HAP-1 (cell line): ENCODE measurements around the gene TMEM35A.
"Not testable (repeated sequence)": the region's sequence is repeated elsewhere in the genome, so short reads cannot be mapped to it uniquely, and the experiment has no call there.

ENCODE experiments used
- DNase-seq, 2 experiments: peaks; one replicate each; pipeline ENCODE4 v3.0.0-alpha.2; 2016 to 2020; ENCODE audit warnings: low spot score in 2 of 2
- H3K27me3 ChIP-seq: fragments of 250-450 bp; sonication (Bioruptor Pico); 2 replicates; pipeline ENCODE4 v1.5.1; 2020; ENCODE audit warnings: low read depth, mild to moderate bottlenecking, moderate library complexity
- H3K36me3 ChIP-seq: fragments of 250-450 bp; sonication (Bioruptor Pico); replicated peaks from 2 replicates; pipeline ENCODE4 v1.5.1; 2020; ENCODE audit warnings: mild to moderate bottlenecking
- H3K4me1 ChIP-seq: fragments of 250-450 bp; sonication (Bioruptor Pico); 2 replicates; pipeline ENCODE4 v1.5.1; 2020; ENCODE audit warnings: mild to moderate bottlenecking
- H3K4me3 ChIP-seq: fragments of 250-450 bp; sonication (Bioruptor Pico); 2 replicates; pipeline ENCODE4 v1.5.1; 2020; ENCODE audit warnings: mild to moderate bottlenecking, moderate library complexity
- H3K9me3 ChIP-seq: fragments of 250-450 bp; sonication (Bioruptor Pico); 2 replicates; pipeline ENCODE4 v1.5.1; 2020; ENCODE audit warnings: mild to moderate bottlenecking, moderate library complexity
- in situ Hi-C: fragments of 300-500 bp; cut with MboI; formaldehyde crosslinking; loops from 3 replicates; pipeline ENCODE4 v1.14.3; 2020; ENCODE audit warnings: low sequenced_read_pairs, inconsistent platforms, mixed read lengths

Gene TMEM35A

GRCh38 chrX:101078716-101079598 is at the start of gene TMEM35A:
Gene TMEM35A, plus strand, starts transcription at chrX:101078879. Its CDS starts 124 bp downstream, at chrX:101079003.
- H3K4me3 ChIP-seq, result peak within 1 kb of the TSS; percentile 34
- in situ Hi-C loops, result no loop called here
- peaks cover 11% of the 10 kb centered on the region for H3K4me1 ChIP-seq
- DNase-seq, result peak; percentile 66 to 71
- no peaks in the 10 kb centered on the region for H3K36me3 ChIP-seq
- H3K27me3 ChIP-seq, result no peaks in the 10 kb centered on the region
- H3K9me3 ChIP-seq, result no peaks in the 10 kb centered on the region

- in situ Hi-C loops, result no loop called here
- Histone ChIP-seq H3K9me3 (no peaks in the 10 kb centered on the region), H3K4me3 (no peak overlapping the region), H3K4me1 (no peaks in the 10 kb centered on the region), H3K36me3 (peaks cover 45% of the 10 kb centered on the region), H3K27me3 (no peaks in the 10 kb centered on the region)
- DNase-seq, result no peak
Measured at GRCh38 chrX:101029665-101030064, 49.0 kb upstream of the TMEM35A start.

- in situ Hi-C loops, result no loop called here
- no peaks in the 10 kb centered on the region for H3K9me3 ChIP-seq
- no peak overlapping the region for H3K4me3 ChIP-seq
- no peaks in the 10 kb centered on the region for H3K27me3 ChIP-seq
- no peak for DNase-seq
- H3K4me1 ChIP-seq, result no peaks in the 10 kb centered on the region
- H3K36me3 ChIP-seq, result peaks cover 59% of the 10 kb centered on the region
Measured at GRCh38 chrX:101037231-101037630, 41.4 kb upstream of the TMEM35A start.

- H3K9me3 ChIP-seq, result no peaks in the 10 kb centered on the region
- no peak overlapping the region for H3K4me3 ChIP-seq
- no peaks in the 10 kb centered on the region for H3K27me3 ChIP-seq
- peaks cover 51% of the 10 kb centered on the region for H3K36me3 ChIP-seq
- H3K4me1 ChIP-seq, result no peaks in the 10 kb centered on the region
- no peak for DNase-seq
- in situ Hi-C loops, result no loop called here
Measured at GRCh38 chrX:101040197-101040596, 38.5 kb upstream of the TMEM35A start.

GRCh38 chrX:101051153-101051548 is 27.5 kb upstream of the TMEM35A start:
- DNase-seq, result no peak
- in situ Hi-C loops, result no loop called here
- no peaks in the 10 kb centered on the region for H3K27me3 ChIP-seq
- peak overlapping the region; percentile 55 for H3K4me3 ChIP-seq
- H3K4me1 ChIP-seq, result peaks cover 3% of the 10 kb centered on the region
- H3K9me3 ChIP-seq, result no peaks in the 10 kb centered on the region
- peaks cover 3% of the 10 kb centered on the region; the same call in 1 of the 2 replicates for H3K36me3 ChIP-seq

GRCh38 chrX:101051549-101052302 is 27.0 kb upstream of the TMEM35A start, which contains the start of gene TRMT2B:
Gene TRMT2B, minus strand, starts transcription at chrX:101052111. Its CDS starts 9,822 bp downstream, at chrX:101042289.
- H3K36me3 ChIP-seq, result peaks cover 3% of the 10 kb centered on the region; the same call in 1 of the 2 replicates
- no peaks in the 10 kb centered on the region for H3K9me3 ChIP-seq
- H3K4me3 ChIP-seq, result peak within 1 kb of the TSS; percentile 55
- H3K27me3 ChIP-seq, result no peaks in the 10 kb centered on the region
- in situ Hi-C loops, result no loop called here
- peaks cover 3% of the 10 kb centered on the region for H3K4me1 ChIP-seq
- peak; percentile 93 to 95 for DNase-seq

- in situ Hi-C loops, H3K27me3 ChIP-seq, H3K36me3 ChIP-seq, H3K4me1 ChIP-seq, H3K4me3 ChIP-seq, H3K9me3 ChIP-seq, DNase-seq: not testable (repeated sequence)
Measured at GRCh38 chrX:101056551-101056950, 22.1 kb upstream of the TMEM35A start.

- H3K4me1 ChIP-seq, result peaks cover 9% of the 10 kb centered on the region
- in situ Hi-C loops, result no loop called here
- no peaks in the 10 kb centered on the region for H3K9me3 ChIP-seq
- no peaks in the 10 kb centered on the region; the same call in 1 of the 2 replicates for H3K27me3 ChIP-seq
- H3K4me3 ChIP-seq, result no peak overlapping the region
- no peak for DNase-seq
- no peaks in the 10 kb centered on the region for H3K36me3 ChIP-seq
Measured at GRCh38 chrX:101057093-101057714, 21.5 kb upstream of the TMEM35A start.

GRCh38 chrX:101062176-101062575 is 16.5 kb upstream of the TMEM35A start:
- DNase-seq, result peak; percentile 59 to 92
- no peaks in the 10 kb centered on the region for H3K9me3 ChIP-seq
- no peaks in the 10 kb centered on the region; the same call in 1 of the 2 replicates for H3K27me3 ChIP-seq
- peaks cover 15% of the 10 kb centered on the region for H3K4me1 ChIP-seq
- H3K4me3 ChIP-seq, result no peak overlapping the region
- H3K36me3 ChIP-seq, result no peaks in the 10 kb centered on the region
- in situ Hi-C loops, result no loop called here

- in situ Hi-C loops, result no loop called here
- Histone ChIP-seq H3K27me3 (no peaks in the 10 kb centered on the region), H3K4me1 (peaks cover 10% of the 10 kb centered on the region), H3K9me3 (no peaks in the 10 kb centered on the region), H3K4me3 (no peak overlapping the region), H3K36me3 (no peaks in the 10 kb centered on the region)
- no peak for DNase-seq
Measured at GRCh38 chrX:101071582-101071981, 7.1 kb upstream of the TMEM35A start.

GRCh38 chrX:101079736-101080270 is 1.1 kb downstream of the TMEM35A start:
- peaks cover 11% of the 10 kb centered on the region for H3K4me1 ChIP-seq
- no peaks in the 10 kb centered on the region for H3K36me3 ChIP-seq
- DNase-seq, result peak in 1 of 2 experiments; percentile 49
- no peaks in the 10 kb centered on the region for H3K9me3 ChIP-seq
- in situ Hi-C loops, result no loop called here
- H3K27me3 ChIP-seq, result no peaks in the 10 kb centered on the region
- peak overlapping the region; percentile 34 for H3K4me3 ChIP-seq

- no peak for DNase-seq
- Histone ChIP-seq H3K4me3 (peak overlapping the region; percentile 34; the same call in 1 of the 2 replicates), H3K9me3 (no peaks in the 10 kb centered on the region), H3K4me1 (peaks cover 11% of the 10 kb centered on the region), H3K36me3 (no peaks in the 10 kb centered on the region), H3K27me3 (no peaks in the 10 kb centered on the region)
- in situ Hi-C loops, result no loop called here
Measured at GRCh38 chrX:101080326-101081124, 1.8 kb downstream of the TMEM35A start.

- in situ Hi-C loops, result no loop called here
- Histone ChIP-seq H3K27me3 (no peaks in the 10 kb centered on the region), H3K4me1 (peaks cover 11% of the 10 kb centered on the region), H3K4me3 (no peak overlapping the region), H3K36me3 (no peaks in the 10 kb centered on the region), H3K9me3 (no peaks in the 10 kb centered on the region)
- no peak for DNase-seq
Measured at GRCh38 chrX:101081231-101081630, 2.6 kb downstream of the TMEM35A start.
